Smooth muscle cell (in vitro differentiated cells): Measurements from ENCODE around the gene HARS2. TPM values are rescaled to one million over a fixed set of nuclear protein-coding genes. Genes with fewer than 3 reads are reported as not detected.

Experiments
- DNase-seq: peaks from one replicate; lab custom pipeline; 2025; ENCODE audit not compliant: unreplicated experiment; lab: John Stamatoyannopoulos, UW
- H2AFZ ChIP-seq: fragments of 200-600 bp; sonication (generic); 2 replicates; pipeline ENCODE4 v1.6.0; 2016; ENCODE audit warnings: antibody characterized with exemption, low read depth, mild to moderate bottlenecking
- H3F3A ChIP-seq: fragments of 200-600 bp; sonication (generic); 2 replicates; pipeline ENCODE4 v1.6.0; 2017; ENCODE audit warnings: antibody characterized with exemption, low read depth
- H3K27ac ChIP-seq: fragments of 200-600 bp; sonication (generic); 2 replicates; pipeline ENCODE4 v1.5.1; 2016; ENCODE audit warnings: low read depth, mild to moderate bottlenecking
- H3K27me3 ChIP-seq: fragments of 200-600 bp; sonication (generic); 2 replicates; pipeline ENCODE4 v1.6.1; 2016; ENCODE audit warnings: low read depth, mild to moderate bottlenecking
- H3K36me3 ChIP-seq: fragments of 200-600 bp; sonication (generic); 2 replicates; pipeline ENCODE4 v1.5.1; 2016; ENCODE audit warnings: low read depth
- H3K4me1 ChIP-seq: fragments of 200-600 bp; sonication (generic); 2 replicates; pipeline ENCODE4 v1.5.1; 2016; ENCODE audit warnings: low read depth
- H3K4me2 ChIP-seq: fragments of 200-600 bp; sonication (generic); 2 replicates; pipeline ENCODE4 v1.6.0; 2016; ENCODE audit warnings: mild to moderate bottlenecking
- H3K4me3 ChIP-seq: fragments of 200-600 bp; sonication (generic); 2 replicates; pipeline ENCODE4 v1.5.1; 2016; ENCODE audit warnings: mild to moderate bottlenecking
- H3K79me2 ChIP-seq: fragments of 200-600 bp; sonication (generic); 2 replicates; pipeline ENCODE4 v1.6.0; 2016; ENCODE audit warnings: low read depth, mild to moderate bottlenecking
- H3K9ac ChIP-seq: fragments of 200-600 bp; sonication (generic); 2 replicates; pipeline ENCODE4 v1.6.0; 2016; ENCODE audit warnings: low read depth
- H3K9me3 ChIP-seq: fragments of 200-600 bp; sonication (generic); replicated peaks from 2 replicates; pipeline ENCODE4 v1.5.1; 2016; ENCODE audit warnings: low read depth
- H4K20me1 ChIP-seq: fragments of 200-600 bp; sonication (generic); 2 replicates; pipeline ENCODE4 v1.6.0; 2016; ENCODE audit warnings: low read depth
- CTCF ChIP-seq: fragments of 200-600 bp; sonication (generic); IDR thresholded peaks from 2 replicates; pipeline ENCODE4 v1.5.1; 2017; ENCODE audit warnings: borderline replicate concordance, mild to moderate bottlenecking, antibody characterized with exemption; ENCODE audit not compliant: insufficient read depth, poor library complexity, severe bottlenecking
- WGBS: methylation state at CpG from one replicate; pipeline ENCODE4 v1.1.7; 2016; ENCODE audit warnings: low lambda C conversion rate; 5-methylcytosine and 5-hydroxymethylcytosine counted together
- polyA plus RNA-seq: library from polyadenylated mRNA; unstranded; fragments of >200 nt; fragmentation: Nextera tagmentation; extraction: Ambion mirVana; gene quantifications from 2 replicates; pipeline ENCODE4 v1.2.1, GENCODE V29; 2016
- total RNA-seq: library from RNA; depleted of rRNA; stranded (reverse); fragments of >200 nt; gene quantifications from 2 replicates; pipeline ENCODE4 v1.2.3, GENCODE V29; 2014

The HARS2 gene
- total and polyA plus RNA-seq, 2 experiments from 2014 or later: 15.3 to 24.3 TPM

- no peaks in the 10 kb centered on the region for H4K20me1 ChIP-seq
- H3K79me2 ChIP-seq: peaks cover 47% of the 10 kb centered on the region
- H3K9me3 ChIP-seq: no peaks in the 10 kb centered on the region
- H3K27ac ChIP-seq: no peak overlapping the region
- no peaks in the 10 kb centered on the region for H3K36me3 ChIP-seq
- no peak for DNase-seq
- no peak overlapping the region for H2AFZ ChIP-seq
- peaks cover 12% of the 10 kb centered on the region for H3K4me1 ChIP-seq
- no peak overlapping the region for H3K9ac ChIP-seq
- WGBS: 96% methylated on average over 5 of the region's 5 CpGs
- H3K27me3 ChIP-seq: no peaks in the 10 kb centered on the region
- TF ChIP-seq CTCF: no peak
- peaks cover 25% of the 10 kb centered on the region for H3F3A ChIP-seq
- H3K4me3 ChIP-seq: no peak overlapping the region
- no peak overlapping the region for H3K4me2 ChIP-seq
Observed at GRCh38 chr5:140694276-140694675, 3.0 kb downstream of the HARS2 start.

GRCh38 chr5:140696891-140697492, 5.7 kb downstream of the HARS2 start:
- no peaks in the 10 kb centered on the region for H3K36me3 ChIP-seq
- TF ChIP-seq CTCF: no peak
- H3K4me3 ChIP-seq: no peak overlapping the region
- H3K27ac ChIP-seq: no peak overlapping the region
- H3K4me1 ChIP-seq: peaks cover 15% of the 10 kb centered on the region
- H4K20me1 ChIP-seq: peaks cover 8% of the 10 kb centered on the region
- H3K4me2 ChIP-seq: no peak overlapping the region
- no peak overlapping the region for H3K9ac ChIP-seq
- 91% methylated on average over 4 of the region's 4 CpGs for WGBS
- H3F3A ChIP-seq: peaks cover 32% of the 10 kb centered on the region
- peaks cover 45% of the 10 kb centered on the region for H3K79me2 ChIP-seq
- DNase-seq: no peak
- no peaks in the 10 kb centered on the region for H3K9me3 ChIP-seq
- H2AFZ ChIP-seq: no peak overlapping the region
- H3K27me3 ChIP-seq: no peaks in the 10 kb centered on the region

GRCh38 chr5:140700177-140701144, 9.2 kb downstream of the HARS2 start, which contains the start of gene ZMAT2:
Gene ZMAT2, plus strand, starts transcription at chr5:140700447. Its CDS starts 14 bp downstream, at chr5:140700461.
- peaks cover 10% of the 10 kb centered on the region for H3K4me1 ChIP-seq
- peak; percentile 45 for DNase-seq
- H3K4me3 ChIP-seq: peak within 1 kb of the TSS; percentile 87
- H3F3A ChIP-seq: peaks cover 35% of the 10 kb centered on the region
- no peaks in the 10 kb centered on the region for H3K9me3 ChIP-seq
- peaks cover 8% of the 10 kb centered on the region for H4K20me1 ChIP-seq
- peaks cover 22% of the 10 kb centered on the region for H3K79me2 ChIP-seq
- peak within 1 kb of the TSS; percentile 89 for H3K4me2 ChIP-seq
- no peaks in the 10 kb centered on the region for H3K27me3 ChIP-seq
- peak within 1 kb of the TSS; percentile 89 for H3K9ac ChIP-seq
- peaks cover 24% of the 10 kb centered on the region for H3K36me3 ChIP-seq
- H3K27ac ChIP-seq: peak within 1 kb of the TSS; percentile 52
- WGBS: 5% methylated on average over 44 of the region's 44 CpGs
- H2AFZ ChIP-seq: peak within 1 kb of the TSS; percentile 37
- no peak for TF ChIP-seq CTCF
